Right lobe of liver (tissue), 6 donors: ENCODE data around the gene BFSP1. TPM values are rescaled to one million over a fixed set of nuclear protein-coding genes. Genes with fewer than 3 reads are reported as not detected.

ENCODE experiments used
- ATAC-seq, 4 donors: fragments of 200-7000 bp; cut with Tn5 transposase; one replicate each; pipeline ENCODE4 v1.9.1; 2020; ENCODE audit warnings: mild to moderate bottlenecking in 4 of 4, moderate library complexity in 4 of 4
- DNase-seq, 3 donors: peaks; one replicate each; pipeline ENCODE4 v3.0.0-alpha.2; 2020
- H3K27ac ChIP-seq, 3 donors: fragments of 200-600 bp; one replicate each; pipeline ENCODE4 v1.8.0; 2022
- H3K27me3 ChIP-seq, 2 donors: fragments of 200-600 bp; one replicate each; pipeline ENCODE4 v1.8.0; 2022
- H3K36me3 ChIP-seq, 4 donors: fragments of 200-600 bp; sonication (generic) in 1 of 4; one replicate each; pipeline versions ENCODE4 v1.5.1 to v1.8.0; 2017 to 2022; ENCODE audit warnings: control low read depth in 1 of 4
- H3K4me1 ChIP-seq, 4 donors: fragments of 200-600 bp; sonication (generic) in 1 of 4; one replicate each; pipeline versions ENCODE4 v1.5.1 to v1.8.0; 2017 to 2022; ENCODE audit warnings: control low read depth in 1 of 4
- H3K4me3 ChIP-seq, 3 donors: fragments of 200-600 bp; one replicate each; pipeline ENCODE4 v1.8.0; 2022
- H3K9me3 ChIP-seq, 4 donors: fragments of 200-600 bp; sonication (generic) in 1 of 4; one replicate each; pipeline versions ENCODE4 v1.5.1 to v1.8.0; 2017 to 2022; ENCODE audit warnings: control low read depth in 1 of 4
- CTCF ChIP-seq, 4 donors: fragments of 200-600 bp in 3 of 4; fragments of 450-650 bp in 1 of 4; IDR thresholded peaks; one replicate each; pipeline versions ENCODE4 v1.5.1 to v1.8.0; 2016 to 2022; ENCODE audit warnings: antibody characterized with exemption in 4 of 4, mild to moderate bottlenecking in 2 of 4
- POLR2A ChIP-seq: fragments of 450-650 bp; IDR thresholded peaks from one replicate; pipeline ENCODE4 v1.6.1; 2017; ENCODE audit warnings: antibody characterized with exemption, mild to moderate bottlenecking
- WGBS: methylation state at CpG from one replicate; pipeline ENCODE4 v1.1.6; 2018; ENCODE audit warnings: low coverage, low lambda C conversion rate; ENCODE audit not compliant: insufficient coverage; ENCODE audit errors: missing lambda C conversion rate; 5-methylcytosine and 5-hydroxymethylcytosine counted together
- intact Hi-C, 2 donors: fragments of 100-400 bp; cut with DNase I; formaldehyde crosslinking; loops; one replicate each; pipeline versions ENCODE4 v1.11.2 to v1.14.1; 2022
- total RNA-seq, 6 experiments: library from RNA; depleted of rRNA in 2 of 6; stranded (reverse); fragments of >200 nt in 2 of 6; fragmentation: NEBNext Ultra II Directional in 3 of 6; extraction: Animal tissue kit (Norgen Biotek cat#: 25700) in 3 of 6; gene quantifications; one replicate each; pipeline versions ENCODE4 v1.1.0 to v1.2.4, GENCODE V29; 2016 to 2023
- donor health status: DM: no; HTN: yes; CAD: no.
- donor health status: DM: no; HTN: no; CAD: no.
- donor health status: DM: no; HTN: no; CAD: no.
- donor health status: DM: no; HTN: yes; CAD: no.
- donor health status: DM: no; HTN: yes; CAD: no.

The BFSP1 gene
- total RNA-seq, 6 experiments from 2014 or later, result 0.16 to 0.68 (median 0.25) TPM

GRCh38 chr20:17467120-17467655 is 64.0 kb downstream of the BFSP1 start:
- Histone ChIP-seq H3K27me3 (no peaks in the 10 kb centered on the region), H3K27ac (no peak overlapping the region), H3K4me1 (no peaks in the 10 kb centered on the region), H3K4me3 (no peak overlapping the region), H3K9me3 (no peaks in the 10 kb centered on the region), H3K36me3 (no peaks in the 10 kb centered on the region)
- TF ChIP-seq CTCF (IDR thresholded peaks at IDR 0.05) (no peak), POLR2A (no peak)
- DNase-seq, result no peak
- 58% methylated on average over 4 of the region's 4 CpGs for WGBS
- intact Hi-C loops, result no loop called here
- ATAC-seq, result no peak

GRCh38 chr20:17466641-17467040 is 64.5 kb downstream of the BFSP1 start:
- Histone ChIP-seq H3K4me1 (no peaks in the 10 kb centered on the region), H3K27me3 (no peaks in the 10 kb centered on the region), H3K4me3 (no peak overlapping the region), H3K27ac (no peak overlapping the region), H3K9me3 (no peaks in the 10 kb centered on the region), H3K36me3 (no peaks in the 10 kb centered on the region)
- intact Hi-C loops, result no loop called here
- 58% methylated on average over 7 of the region's 7 CpGs for WGBS
- ATAC-seq (no peak), DNase-seq (no peak)
- no peak for TF ChIP-seq POLR2A
- TF ChIP-seq CTCF (IDR thresholded peaks at IDR 0.05), result no peak

- no peaks in the 10 kb centered on the region for H3K9me3 ChIP-seq
- H3K4me1 ChIP-seq, result no peaks in the 10 kb centered on the region
- TF ChIP-seq POLR2A (no peak), CTCF (IDR thresholded peaks at IDR 0.05) (no peak)
- WGBS, result 100% methylated on average over 2 of the region's 10 CpGs
- H3K4me3 ChIP-seq, result no peak overlapping the region
- no peak for ATAC-seq
- no peak for DNase-seq
- no peak overlapping the region for H3K27ac ChIP-seq
- no peaks in the 10 kb centered on the region for H3K36me3 ChIP-seq
- intact Hi-C loops, result no loop called here
- no peaks in the 10 kb centered on the region for H3K27me3 ChIP-seq
Measured at GRCh38 chr20:17465236-17465635, 65.9 kb downstream of the BFSP1 start.

- ATAC-seq (no peak), DNase-seq (no peak)
- Histone ChIP-seq H3K9me3 (no peaks in the 10 kb centered on the region), H3K27ac (no peak overlapping the region), H3K4me3 (no peak overlapping the region), H3K36me3 (no peaks in the 10 kb centered on the region), H3K27me3 (no peaks in the 10 kb centered on the region), H3K4me1 (no peaks in the 10 kb centered on the region)
- WGBS, result 63% methylated on average over 1 of the region's 1 CpG
- intact Hi-C loops, result no loop called here
- no peak for TF ChIP-seq POLR2A
- no peak for TF ChIP-seq CTCF (IDR thresholded peaks at IDR 0.05)
Measured at GRCh38 chr20:17463711-17464110, 67.5 kb downstream of the BFSP1 start.

- TF ChIP-seq CTCF (IDR thresholded peaks at IDR 0.05) (no peak), POLR2A (no peak)
- Histone ChIP-seq H3K4me1 (no peaks in the 10 kb centered on the region), H3K36me3 (no peaks in the 10 kb centered on the region), H3K9me3 (no peaks in the 10 kb centered on the region), H3K27ac (no peak overlapping the region), H3K27me3 (no peaks in the 10 kb centered on the region), H3K4me3 (no peak overlapping the region)
- DNase-seq (no peak), ATAC-seq (no peak)
- WGBS, result 25% methylated on average over 1 of the region's 3 CpGs
- intact Hi-C loops, result no loop called here
Measured at GRCh38 chr20:17461941-17462340, 69.2 kb downstream of the BFSP1 start.
